NCI-H460 (cell line): ENCODE data around the gene MICU1. TPM values are rescaled to one million over a fixed set of nuclear protein-coding genes. Genes with fewer than 3 reads are reported as not detected.

Source experiments
- DNase-seq: peaks from one replicate; pipeline ENCODE4 v3.0.0-alpha.2; 2016; ENCODE audit warnings: low read depth; ENCODE audit errors: extremely low read depth
- total RNA-seq: library from RNA; depleted of rRNA; stranded (reverse); fragments of >200 nt; shearing (Covaris generic); gene quantifications from 2 replicates; pipeline ENCODE4 v1.2.3, GENCODE V29; 2014

The MICU1 gene
- total RNA-seq, 1 experiment from 2014 or later, result 49.9 TPM

DNA sequence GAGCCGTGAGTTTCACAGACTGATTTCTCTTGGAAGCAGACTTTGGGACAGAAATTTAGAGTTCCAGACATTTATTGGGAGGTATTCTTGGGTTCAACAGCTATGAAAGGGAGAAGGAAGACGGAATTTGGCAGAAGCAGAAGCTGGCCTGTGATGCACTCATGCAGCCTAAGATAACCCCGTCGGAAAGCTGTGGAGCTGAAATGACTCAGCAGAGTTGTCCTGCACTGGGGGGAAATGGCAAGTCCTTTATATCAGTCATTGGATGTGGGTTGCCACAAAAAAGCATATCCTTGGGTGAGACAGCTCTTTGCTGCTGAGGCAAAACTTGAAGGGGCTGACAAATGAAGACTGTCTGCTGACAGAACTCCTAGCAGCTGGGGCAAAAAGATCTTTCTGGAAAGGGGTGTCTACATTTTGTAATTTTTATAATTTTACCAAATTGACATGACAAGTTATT is 11.5 kb upstream of the MICU1 start:
- DNase-seq, result peak; percentile 51

DNA sequence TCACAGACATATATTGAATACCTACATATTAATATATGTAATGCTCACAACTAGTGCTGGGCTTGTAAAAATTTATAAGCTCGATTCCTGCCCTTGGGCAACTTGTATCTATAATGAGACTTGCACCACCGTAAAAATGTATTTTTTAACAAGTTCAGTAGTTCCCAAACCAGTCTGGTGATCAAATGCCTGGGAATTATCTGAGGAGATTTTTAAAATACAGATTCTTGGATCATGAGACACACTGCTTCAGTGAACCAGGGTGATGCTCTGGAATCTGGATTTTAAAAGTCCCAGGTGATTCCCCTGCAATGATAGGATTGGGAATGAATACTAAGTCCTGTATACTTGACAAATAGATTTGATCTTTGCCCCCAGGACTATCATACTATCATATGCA is 4.3 kb upstream of the MICU1 start:
- DNase-seq, result no peak

DNA sequence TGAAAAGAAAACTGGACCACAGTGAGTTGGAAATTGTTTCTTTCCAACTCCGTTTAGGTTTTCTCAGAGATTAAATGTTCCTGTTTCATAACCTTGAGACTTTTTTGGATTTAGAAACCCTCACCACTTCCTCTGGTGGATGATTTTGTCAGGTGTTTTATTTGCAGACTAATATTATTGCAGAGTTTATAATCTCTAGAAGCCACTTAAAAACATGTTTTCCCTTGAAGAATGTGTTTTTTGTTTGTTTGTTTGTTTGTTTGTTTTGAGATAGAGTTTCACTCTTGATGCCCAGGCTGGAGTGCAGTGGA is 520 bp upstream of the MICU1 start:
- DNase-seq, result no peak

DNA sequence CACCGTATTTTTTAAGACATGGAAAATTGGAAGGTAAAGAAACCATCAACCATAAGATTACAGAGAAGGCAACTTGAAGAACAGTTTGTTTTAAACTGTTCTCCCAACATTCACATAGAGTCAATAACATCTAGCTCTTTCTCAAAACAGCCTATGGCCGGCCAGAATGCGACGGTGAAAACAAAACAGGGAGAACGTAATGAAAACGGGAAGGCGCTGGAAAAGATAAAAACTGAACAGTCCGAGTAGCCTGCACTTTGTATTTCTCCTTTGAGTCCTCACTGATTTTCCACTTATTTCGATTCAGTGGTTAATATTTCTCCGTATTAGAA is 637 bp downstream of the MICU1 start:
- DNase-seq, result peak; percentile 2

DNA sequence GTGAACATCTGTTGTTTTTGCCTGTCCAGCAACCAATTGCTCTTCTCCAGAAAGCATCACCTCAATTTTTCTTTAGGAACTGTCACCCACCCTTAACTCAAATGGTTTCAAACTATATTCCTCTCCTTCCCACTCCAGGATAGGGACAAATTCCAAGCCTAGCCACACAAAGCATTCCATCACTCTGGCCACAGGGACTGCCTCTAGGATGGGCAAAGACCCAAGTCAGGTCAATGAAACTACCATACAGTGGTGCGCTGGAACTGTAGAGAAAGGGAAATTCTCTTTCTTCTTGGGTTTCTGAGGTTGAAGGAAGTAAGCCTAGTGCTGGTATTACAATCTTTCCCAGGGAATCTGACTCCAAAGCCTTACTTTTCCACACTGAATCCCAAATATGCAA is 3.6 kb downstream of the MICU1 start:
- no peak for DNase-seq

DNA sequence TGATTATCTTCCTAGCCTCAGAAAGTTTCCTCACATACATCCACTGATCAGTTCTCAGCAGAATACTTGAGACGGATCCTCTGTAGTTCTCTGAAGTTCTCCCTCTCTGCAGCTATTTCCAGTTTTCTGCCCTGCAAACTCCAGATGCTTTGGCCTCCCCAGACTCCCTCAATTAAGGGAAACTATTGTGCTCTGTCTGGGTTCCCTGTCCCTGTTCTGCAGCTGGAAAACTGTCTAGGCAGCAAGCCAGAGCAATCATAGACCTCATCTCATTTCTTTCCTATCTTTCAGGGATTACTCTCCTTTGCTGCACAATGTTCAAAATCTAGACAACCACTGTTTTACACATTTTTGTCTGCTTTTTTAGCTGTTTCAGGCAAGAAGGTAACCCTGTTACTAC is 9.2 kb downstream of the MICU1 start:
- DNase-seq, result no peak

DNA sequence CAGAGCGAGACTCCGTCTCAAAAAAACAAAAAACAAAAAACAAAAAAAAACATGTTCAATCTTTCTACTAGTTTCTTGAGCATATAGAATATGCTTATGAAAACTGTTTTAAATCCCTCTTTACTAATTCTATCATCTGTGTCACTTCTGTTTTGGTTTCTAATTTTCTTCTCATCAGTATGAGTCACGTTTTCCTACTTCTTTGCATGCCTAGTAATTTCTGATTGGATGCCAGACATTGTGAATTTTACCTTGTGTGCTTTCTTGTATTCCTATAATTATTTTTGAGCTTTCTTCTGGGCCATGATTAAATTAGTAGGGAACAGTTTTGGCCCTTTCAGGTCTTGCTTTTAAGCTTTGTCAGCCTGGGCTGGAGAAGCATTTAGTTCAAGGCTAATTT is 9.9 kb downstream of the MICU1 start:
- no peak for DNase-seq

DNA sequence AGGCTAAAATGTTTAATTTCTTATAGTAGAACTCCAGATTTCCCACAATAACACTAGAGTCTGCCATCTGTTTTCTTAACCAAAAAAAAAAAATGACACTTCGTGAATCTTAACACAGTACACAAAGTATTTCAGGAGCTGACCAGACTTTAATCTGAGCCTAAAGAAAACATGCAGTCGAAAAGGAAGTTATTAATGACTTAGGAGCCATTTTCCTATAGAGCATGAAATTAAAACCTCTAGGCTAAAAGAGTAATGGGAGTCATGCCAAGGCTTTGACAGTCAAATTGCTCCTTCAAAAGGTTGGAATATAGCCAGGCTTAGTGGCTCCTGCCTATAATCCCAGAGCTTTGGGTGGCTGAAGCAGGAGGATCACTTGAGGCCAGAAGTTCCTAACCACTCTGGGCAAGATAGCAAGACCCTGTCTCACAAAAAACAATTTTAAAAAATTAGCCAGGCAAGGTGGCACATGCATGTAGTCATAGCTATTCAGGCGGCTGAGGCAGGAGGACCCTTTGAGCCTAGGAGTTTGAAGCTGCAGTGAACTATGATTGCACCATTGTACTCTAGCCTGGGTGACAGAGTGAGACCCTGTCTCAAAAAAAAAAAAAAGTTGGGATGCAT is 13.6 kb downstream of the MICU1 start:
- no peak for DNase-seq

DNA sequence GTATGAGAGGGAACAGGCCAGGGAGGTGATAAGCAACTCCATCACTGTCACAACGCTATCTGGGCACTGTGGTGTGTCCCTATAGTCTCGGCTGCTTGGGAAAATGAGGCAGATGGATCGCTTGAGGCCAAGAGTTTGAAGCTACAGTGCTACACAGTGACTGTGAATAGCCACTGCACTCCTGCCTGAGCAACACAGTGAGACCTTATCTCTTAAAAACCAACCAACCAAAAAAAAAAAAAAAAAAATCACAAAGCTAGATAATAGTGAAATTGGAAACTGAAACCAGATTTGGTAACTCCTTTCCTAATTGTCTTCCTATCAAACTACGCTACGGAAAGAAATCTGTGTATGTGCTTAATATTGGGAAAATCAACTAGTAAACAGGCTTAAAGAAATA is 14.1 kb downstream of the MICU1 start:
- DNase-seq, result no peak

DNA sequence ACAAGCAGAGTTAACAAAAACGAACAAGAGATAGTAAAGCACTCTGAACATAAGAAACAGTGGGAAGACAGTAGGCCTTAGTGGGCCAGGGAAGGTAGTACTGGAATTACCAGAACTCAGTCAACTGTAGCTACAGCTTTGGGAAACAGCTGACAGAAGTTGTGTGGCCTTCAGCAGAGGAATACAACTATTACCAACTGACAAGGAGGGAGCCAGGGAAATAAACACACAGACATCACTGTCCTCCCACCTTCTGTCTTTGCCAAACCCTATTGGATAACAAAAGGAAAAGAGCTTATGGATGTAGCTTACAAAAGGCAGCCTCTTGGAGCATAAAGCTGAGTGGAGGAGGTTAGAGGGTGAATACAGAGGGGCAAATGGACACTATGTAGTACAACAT is 15.4 kb downstream of the MICU1 start:
- no peak for DNase-seq

DNA sequence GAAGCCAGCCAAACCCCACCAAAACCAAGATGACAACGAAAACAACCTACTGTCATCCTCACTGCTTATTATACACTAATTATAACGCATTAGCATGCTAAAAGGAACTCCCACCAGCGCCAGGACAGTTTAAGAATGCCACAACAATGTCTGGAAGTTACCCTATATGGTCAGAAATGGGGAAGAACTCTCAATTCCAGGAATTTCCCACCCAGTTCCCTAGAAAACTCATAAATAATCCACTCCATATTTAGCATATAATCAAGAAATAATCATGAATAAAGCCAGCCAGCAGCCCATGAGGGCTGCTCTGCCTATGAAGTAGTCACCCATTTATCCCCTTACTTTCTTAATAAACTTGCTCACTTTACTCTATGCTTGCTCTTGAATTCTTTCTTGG is 20.8 kb downstream of the MICU1 start:
- no peak for DNase-seq

DNA sequence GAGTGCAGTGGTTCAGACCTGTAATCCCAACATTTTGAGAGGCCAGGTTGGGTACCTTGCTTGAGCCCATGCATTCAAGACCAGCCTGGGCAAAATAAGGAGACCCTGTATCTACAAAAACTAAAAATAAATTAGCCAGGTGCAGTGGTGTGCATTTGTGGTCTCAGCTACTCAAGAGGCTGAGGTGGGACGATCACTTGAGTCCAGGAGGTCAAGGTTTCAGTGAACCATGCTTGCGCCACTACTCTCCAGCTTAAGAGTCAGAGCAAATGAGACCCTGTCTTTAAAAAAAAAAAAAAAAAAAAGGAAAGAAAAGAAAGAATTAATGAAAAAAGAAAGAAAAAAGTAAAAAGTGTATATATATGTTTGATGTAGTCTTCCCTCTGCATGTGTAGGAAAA is 24.7 kb downstream of the MICU1 start:
- no peak for DNase-seq

DNA sequence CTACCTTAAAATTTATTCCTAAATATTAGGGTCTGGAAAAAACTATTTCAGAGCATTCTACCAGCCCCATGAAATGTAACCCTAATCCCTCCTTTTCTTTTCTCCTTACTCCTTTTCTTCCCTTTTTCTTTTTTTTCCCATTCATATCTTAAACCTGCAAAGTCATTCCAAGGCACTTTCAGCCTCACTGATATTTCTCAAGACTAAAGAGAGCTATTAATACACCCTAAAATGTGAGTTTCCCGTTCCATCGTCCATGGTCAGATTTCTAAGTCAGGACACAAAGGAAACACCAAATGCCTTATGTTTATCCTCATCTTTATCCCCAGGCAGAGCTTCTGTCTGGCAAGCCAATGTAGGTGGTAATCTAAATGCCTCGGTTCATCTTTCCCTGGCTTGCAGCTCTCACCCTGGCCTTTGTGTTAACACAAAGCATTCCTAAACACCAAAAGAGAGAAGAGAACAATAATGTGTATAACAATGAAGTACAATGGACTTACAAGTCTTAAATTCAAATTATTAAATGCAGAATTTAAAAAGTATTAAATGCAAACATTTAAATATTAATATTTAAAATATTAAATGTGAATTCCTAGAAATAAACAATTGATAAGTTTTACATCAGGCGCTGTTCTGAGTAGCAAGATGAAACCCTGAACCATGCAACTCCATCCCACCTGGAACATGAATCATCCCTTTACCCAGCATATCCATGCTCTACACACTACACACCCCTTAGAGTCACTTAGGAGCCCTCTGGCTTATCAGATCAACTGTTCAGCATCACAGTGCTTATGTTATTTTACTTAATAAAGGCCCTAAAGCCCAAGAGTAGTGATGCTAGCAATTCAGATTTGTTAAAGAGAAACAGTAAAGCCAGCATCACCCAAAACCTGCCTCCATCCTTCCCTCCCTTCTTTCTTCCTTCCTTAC is 26.8 kb downstream of the MICU1 start:
- no peak for DNase-seq

DNA sequence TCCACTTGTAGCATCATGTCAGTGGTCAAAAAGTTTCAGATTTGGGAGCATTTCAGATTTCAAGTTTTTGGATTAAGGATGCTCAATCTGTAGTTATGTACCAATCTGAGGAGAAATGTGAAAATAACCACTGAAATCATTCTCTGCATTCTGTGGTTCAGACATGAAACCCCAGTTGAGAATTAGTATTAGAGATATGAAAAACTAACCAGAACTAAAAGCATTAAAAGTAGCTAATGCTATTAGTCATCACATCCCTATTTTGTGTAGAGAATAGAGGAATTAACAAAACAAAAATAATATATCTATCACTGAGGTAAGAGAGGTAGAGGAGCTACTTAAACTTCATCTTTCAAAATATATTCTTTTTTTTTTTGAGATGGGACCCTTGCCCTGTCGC is 28.0 kb downstream of the MICU1 start:
- no peak for DNase-seq

DNA sequence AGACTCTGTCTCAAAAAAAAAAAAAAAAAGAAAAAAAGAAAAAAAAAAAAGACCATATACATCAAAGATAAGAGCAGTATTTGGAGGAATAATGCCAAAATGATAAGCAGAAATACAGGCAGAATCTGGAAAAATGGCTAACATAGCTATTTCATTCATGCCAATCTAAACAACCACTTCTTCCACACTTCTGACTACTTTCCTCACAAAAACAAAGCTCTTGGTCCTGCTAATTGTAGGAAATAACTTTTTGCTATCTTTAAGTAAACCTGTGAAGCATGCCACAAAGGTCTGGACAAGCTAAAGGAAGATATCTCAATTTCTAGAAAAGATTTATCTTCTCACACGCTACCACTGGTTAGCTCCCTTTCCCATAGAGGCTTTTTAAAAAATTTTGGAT is 30.4 kb downstream of the MICU1 start:
- no peak for DNase-seq

DNA sequence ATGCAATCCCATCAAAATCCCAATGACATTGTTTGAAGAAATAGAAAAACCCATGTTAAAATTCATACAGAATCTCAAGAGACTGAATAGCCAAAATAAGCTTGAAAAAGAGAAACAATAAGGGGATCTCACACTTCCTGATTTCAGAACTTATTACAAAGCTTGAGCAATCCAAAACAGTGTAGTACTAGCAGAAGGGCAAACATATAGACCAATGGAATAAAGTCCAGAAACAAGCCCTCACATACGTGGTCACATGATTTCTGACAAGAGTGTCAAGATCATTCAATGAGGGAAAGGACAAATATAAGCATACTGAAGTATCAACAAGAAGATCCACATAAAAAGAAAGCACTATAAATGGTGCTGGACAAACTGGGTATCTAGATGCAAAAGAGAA is 31.9 kb downstream of the MICU1 start:
- no peak for DNase-seq

DNA sequence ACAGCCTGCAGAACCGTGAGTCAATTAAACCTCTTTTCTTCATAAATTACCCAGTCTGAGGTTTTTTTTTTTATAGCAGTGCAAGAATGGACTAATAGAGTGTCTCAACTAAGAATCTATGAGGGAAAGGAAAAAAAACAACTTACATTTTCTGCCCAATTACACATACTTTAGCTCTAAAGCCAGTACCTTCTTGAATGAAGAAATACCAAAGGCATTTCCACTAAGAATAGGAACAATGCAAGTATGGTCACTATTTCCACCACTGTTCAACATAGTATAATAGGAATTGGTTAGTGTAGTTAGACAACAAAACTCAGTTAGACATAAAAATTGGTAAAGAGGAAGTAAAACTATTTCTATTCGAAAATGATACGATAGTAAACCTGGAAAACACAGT is 37.6 kb downstream of the MICU1 start:
- DNase-seq, result no peak

DNA sequence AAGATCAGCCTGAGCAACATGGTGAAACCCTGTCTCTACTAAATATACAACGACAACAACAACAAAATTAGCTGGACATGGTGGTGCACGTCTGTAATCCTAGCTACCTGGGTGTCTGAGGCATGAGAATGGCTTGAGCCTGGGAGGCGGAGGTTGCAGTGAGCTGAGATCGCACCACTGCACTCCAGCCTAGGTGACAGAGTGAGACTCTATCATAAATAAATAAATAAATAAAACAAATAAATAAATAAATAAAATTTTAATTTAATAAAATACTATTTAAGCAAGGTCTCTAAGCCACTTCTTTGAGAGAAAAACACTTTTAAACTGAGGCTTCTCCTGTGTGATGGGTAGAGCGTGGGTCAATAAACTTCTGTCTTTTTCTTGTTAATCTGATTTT is 38.3 kb downstream of the MICU1 start:
- no peak for DNase-seq

DNA sequence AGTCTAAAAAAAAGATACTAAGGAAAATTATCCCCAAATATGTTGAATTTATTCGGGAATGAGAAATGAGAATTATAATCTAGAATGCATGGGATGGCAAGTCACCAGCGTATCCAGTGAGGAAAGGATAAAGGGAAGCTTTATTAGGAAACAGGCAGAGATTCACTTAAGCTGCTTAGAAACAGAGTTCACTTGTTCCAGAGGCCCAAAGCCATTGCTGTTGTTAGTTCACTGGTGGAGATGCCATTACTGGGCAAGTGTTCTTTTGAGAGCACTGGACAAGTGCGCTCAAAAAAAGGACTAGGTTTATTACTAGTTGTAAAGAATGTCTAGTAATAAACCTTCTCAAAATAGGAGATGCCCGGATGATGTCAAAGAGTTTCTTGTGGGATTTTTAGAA is 51.2 kb downstream of the MICU1 start:
- DNase-seq, result no peak

DNA sequence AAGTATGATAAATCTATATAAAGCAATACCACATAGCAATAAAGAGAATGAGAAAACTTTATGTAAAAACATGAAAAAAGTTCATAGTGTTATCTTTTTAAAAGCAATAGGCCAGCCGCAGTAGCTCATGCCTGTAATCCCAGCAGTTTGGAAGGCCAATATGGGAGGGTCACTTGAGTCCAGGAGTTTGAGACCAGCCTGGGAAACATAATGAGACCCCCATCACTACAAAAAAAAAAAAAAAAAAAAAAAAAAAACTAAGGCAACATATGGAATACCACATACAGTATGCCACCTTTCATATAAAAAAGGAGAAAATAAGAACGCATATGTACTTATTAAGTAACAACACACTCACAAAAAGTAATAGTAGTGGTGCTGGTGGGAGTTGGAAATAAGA is 52.8 kb downstream of the MICU1 start:
- DNase-seq, result no peak

DNA sequence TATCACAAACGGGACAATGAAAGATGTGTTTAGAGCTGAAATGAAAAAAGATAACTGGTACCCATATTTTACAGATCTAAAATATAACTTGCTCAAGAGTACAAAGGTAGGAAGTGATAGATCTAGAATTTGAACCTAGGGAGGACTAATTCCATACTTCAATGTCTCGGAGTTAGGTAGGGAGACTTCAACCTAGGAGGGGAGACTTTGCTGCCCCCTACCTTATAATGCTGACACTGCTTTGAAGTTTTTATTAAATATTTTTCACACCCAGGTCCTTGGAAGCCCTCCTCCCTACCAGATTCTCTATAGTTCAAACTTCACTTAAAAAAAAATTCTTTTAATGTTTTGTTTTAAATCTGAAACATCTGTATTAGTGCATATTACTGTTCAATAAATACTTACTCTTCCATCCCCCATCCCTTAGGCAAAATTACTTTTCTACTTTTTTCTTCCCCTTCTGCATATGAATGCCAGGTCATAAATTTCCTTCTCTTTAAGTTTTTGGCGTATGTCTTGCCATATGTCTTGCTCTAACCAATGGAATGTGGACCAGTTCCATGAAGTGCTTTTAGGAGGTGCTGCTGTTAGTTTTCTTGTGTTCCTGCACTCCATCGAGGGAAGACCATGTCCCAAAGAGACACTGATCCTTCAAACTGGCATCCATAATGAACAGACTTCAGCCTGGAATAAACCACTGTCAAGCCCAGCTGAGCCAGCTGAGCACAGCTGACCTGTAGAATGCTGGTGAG is 57.8 kb downstream of the MICU1 start:
- DNase-seq, result peak; percentile 21

DNA sequence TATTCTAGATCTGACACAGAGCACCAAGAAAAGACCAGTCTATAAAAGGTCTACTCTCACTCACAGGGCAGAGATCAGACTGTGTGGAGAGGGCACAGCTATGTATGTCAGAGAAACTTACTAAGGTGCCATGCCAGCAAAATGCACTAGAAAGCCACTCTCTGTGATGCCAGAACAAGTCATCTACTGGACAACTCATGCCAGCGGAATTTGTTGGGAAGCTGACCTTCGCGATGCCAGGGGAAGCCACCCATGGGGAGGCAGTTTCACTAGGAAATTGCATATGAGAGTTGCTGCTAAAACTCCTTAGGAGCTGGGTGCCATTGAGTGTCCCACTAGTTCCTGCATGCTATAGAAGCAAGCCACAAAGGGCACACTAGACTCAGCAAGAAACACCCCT is 58.5 kb downstream of the MICU1 start:
- peak; percentile 19 for DNase-seq
